Keratinocyte (primary cell): ENCODE data around the gene KMT2C. TPM values are rescaled to one million over a fixed set of nuclear protein-coding genes. Genes with fewer than 3 reads are reported as not detected.

Source experiments
- DNase-seq: peaks from one replicate; pipeline ENCODE4 v3.0.0-alpha.2; 2011; ENCODE audit warnings: low read depth, missing footprints, low spot score
- FAIRE-seq: peaks from 2 replicates; lab custom pipeline; 2011; peaks lifted over from hg19 to GRCh38; lab: Jason Lieb, UNC
- H2AFZ ChIP-seq: 2 replicates; pipeline ENCODE4 v1.6.0; 2012; ENCODE audit warnings: low read length, control low read depth, inconsistent platforms; ENCODE audit not compliant: control insufficient read depth
- H3K27ac ChIP-seq: 2 replicates; pipeline ENCODE4 v1.5.1; 2011; ENCODE audit warnings: low read length; ENCODE audit not compliant: control insufficient read depth, insufficient read depth
- H3K27me3 ChIP-seq: 3 replicates; pipeline ENCODE4 v1.6.0; 2011; ENCODE audit warnings: low read length; ENCODE audit not compliant: control insufficient read depth, insufficient read depth; ENCODE audit errors: extremely low read depth
- H3K36me3 ChIP-seq, 2 experiments: 2 replicates in 1 of 2; 3 replicates in 1 of 2; pipeline ENCODE4 v1.5.1; 2011; ENCODE audit warnings: low read length in 2 of 2, mild to moderate bottlenecking in 1 of 2; ENCODE audit not compliant: control insufficient read depth in 2 of 2, insufficient read depth in 2 of 2; ENCODE audit errors: extremely low read depth in 1 of 2
- H3K4me1 ChIP-seq: 3 replicates; pipeline ENCODE4 v1.5.1; 2011; ENCODE audit warnings: low read length; ENCODE audit not compliant: control insufficient read depth, insufficient read depth; ENCODE audit errors: extremely low read depth
- H3K4me2 ChIP-seq: 3 replicates; pipeline ENCODE4 v1.6.0; 2011; ENCODE audit warnings: low read depth, low read length; ENCODE audit not compliant: control insufficient read depth, insufficient read depth; ENCODE audit errors: extremely low read depth
- H3K4me3 ChIP-seq, 3 experiments: fragments of 200-600 bp in 1 of 3; sonication (generic) in 1 of 3; 2 replicates in 2 of 3; 3 replicates in 1 of 3; pipeline ENCODE4 v1.5.1; 2011 to 2016; ENCODE audit warnings: low read length in 3 of 3, mild to moderate bottlenecking in 3 of 3, control low read depth in 2 of 3, inconsistent platforms in 1 of 3, low read depth in 1 of 3, mixed read lengths in 1 of 3, mixed run types in 1 of 3, moderate library complexity in 1 of 3; ENCODE audit not compliant: control insufficient read depth in 2 of 3, insufficient read depth in 2 of 3; ENCODE audit errors: extremely low read depth in 1 of 3
- H3K79me2 ChIP-seq: 2 replicates; pipeline ENCODE4 v1.6.0; 2012; ENCODE audit warnings: low read length; ENCODE audit not compliant: control insufficient read depth, insufficient read depth
- H3K9ac ChIP-seq: 3 replicates; pipeline ENCODE4 v1.6.0; 2011; ENCODE audit warnings: low read length; ENCODE audit not compliant: control insufficient read depth, insufficient read depth; ENCODE audit errors: extremely low read depth
- H3K9me1 ChIP-seq: 3 replicates; pipeline ENCODE4 v1.6.0; 2011; ENCODE audit warnings: low read length; ENCODE audit not compliant: control insufficient read depth, insufficient read depth; ENCODE audit errors: extremely low read depth
- H3K9me3 ChIP-seq: 2 replicates; pipeline ENCODE4 v1.5.1; 2012; ENCODE audit warnings: low read depth, low read length; ENCODE audit not compliant: control insufficient read depth
- H4K20me1 ChIP-seq: 3 replicates; pipeline ENCODE4 v1.6.0; 2011; ENCODE audit warnings: low read length; ENCODE audit not compliant: control insufficient read depth, insufficient read depth; ENCODE audit errors: extremely low read depth
- CTCF ChIP-seq, 3 experiments: IDR thresholded peaks in 1 of 3; conservative IDR thresholded peaks in 1 of 3; optimal IDR thresholded peaks in 1 of 3; 2 replicates in 2 of 3; 3 replicates in 1 of 3; pipeline versions ENCODE3 to v1.5.1; 2011; ENCODE audit warnings: low read length in 3 of 3, mild to moderate bottlenecking in 3 of 3, moderate library complexity in 2 of 3, control low read depth in 1 of 3, inconsistent platforms in 1 of 3; ENCODE audit not compliant: insufficient read depth in 2 of 3; ENCODE audit errors: extremely low read depth in 1 of 3
- EZH2 ChIP-seq: IDR thresholded peaks from one replicate; pipeline ENCODE4 v1.6.1; 2012; ENCODE audit warnings: inconsistent platforms, mild to moderate bottlenecking, low read length, moderate library complexity
- dilution Hi-C: fragments of 300-500 bp; cut with MboI; formaldehyde crosslinking; loops from one replicate; pipeline ENCODE4 v1.7.0; 2020; ENCODE audit warnings: low sequenced_read_pairs; ENCODE audit not compliant: extremely low pct_ligation_motif_present
- polyA plus RNA-seq, 5 experiments: library from polyadenylated mRNA; depleted of rRNA in 3 of 5; stranded (reverse) in 3 of 5; stranded (forward) in 1 of 5; unstranded in 1 of 5; fragments of >200 nt; gene quantifications; 1 replicate in 1 of 5; 2 replicates in 3 of 5; 3 replicates in 1 of 5; pipeline versions ENCODE4 v1.2.1 to v1.2.3, GENCODE V29; 2011 to 2012; ENCODE audit warnings: missing spikeins in 2 of 5, low read depth in 1 of 5, low replicate concordance in 1 of 5

KMT2C gene
- polyA plus RNA-seq, 1 donor (not counting 4 experiments of a cell fraction or from before 2014, with no cell fraction given): 8.5 TPM

- H2AFZ ChIP-seq: no peak overlapping the region
- H3K79me2 ChIP-seq: peaks cover 3% of the 10 kb centered on the region
- H3K9ac ChIP-seq: no peak overlapping the region
- no peaks in the 10 kb centered on the region for H3K27me3 ChIP-seq
- H3K4me1 ChIP-seq: peaks cover 21% of the 10 kb centered on the region
- TF ChIP-seq EZH2: no peak
- no peak for TF ChIP-seq CTCF (optimal IDR thresholded peaks at IDR 0.05 in 1 of 3, IDR thresholded peaks at IDR 0.05 in 1 of 3, conservative IDR thresholded peaks at IDR 0.05 in 1 of 3; ENCODE audit: extremely low read depth in 1 of 3, insufficient read depth in 2 of 3, low read length in 3 of 3)
- no peaks in the 10 kb centered on the region for H4K20me1 ChIP-seq
- DNase-seq (no peak), FAIRE-seq (no peak)
- dilution Hi-C loops: no loop called here
- no peaks in the 10 kb centered on the region for H3K9me3 ChIP-seq
- no peaks in the 10 kb centered on the region for H3K9me1 ChIP-seq
- no peak overlapping the region for H3K4me3 ChIP-seq
- H3K36me3 ChIP-seq: peaks cover 2 to 6% of the 10 kb centered on the region in 2 experiments
- H3K4me2 ChIP-seq: peak overlapping the region; percentile 52
- no peak overlapping the region for H3K27ac ChIP-seq
These were observed 122.6 kb downstream of the KMT2C start for GRCh38 chr7:152313217-152313616.

GRCh38 chr7:152312316-152312715 lies 123.5 kb downstream of the KMT2C start:
- Histone ChIP-seq H3K4me2 (no peak overlapping the region), H3K9me3 (no peaks in the 10 kb centered on the region), H3K27me3 (no peaks in the 10 kb centered on the region), H3K36me3 (peaks cover 2 to 6% of the 10 kb centered on the region in 2 experiments), H4K20me1 (no peaks in the 10 kb centered on the region), H3K4me3 (no peak overlapping the region), H3K9ac (no peak overlapping the region), H3K4me1 (peaks cover 21% of the 10 kb centered on the region), H3K27ac (no peak overlapping the region), H3K9me1 (no peaks in the 10 kb centered on the region), H3K79me2 (no peaks in the 10 kb centered on the region), H2AFZ (no peak overlapping the region)
- no peak for FAIRE-seq
- DNase-seq: no peak
- TF ChIP-seq EZH2 (no peak), CTCF (optimal IDR thresholded peaks at IDR 0.05 in 1 of 3, IDR thresholded peaks at IDR 0.05 in 1 of 3, conservative IDR thresholded peaks at IDR 0.05 in 1 of 3; ENCODE audit: extremely low read depth in 1 of 3, insufficient read depth in 2 of 3, low read length in 3 of 3) (no peak)
- dilution Hi-C loops: no loop called here
